GM12864 (cell line): ENCODE data around the gene IL1RL1.

Experiments
- DNase-seq: peaks from one replicate; pipeline ENCODE4 v3.0.0-alpha.2; 2011; ENCODE audit warnings: low read depth
- H3K4me3 ChIP-seq: 2 replicates; pipeline ENCODE4 v1.5.1; 2011; ENCODE audit warnings: mild to moderate bottlenecking, low read depth, low read length, control low read depth
- TF ChIP-seq, protein P1 (sequence below): IDR thresholded peaks from 2 replicates; pipeline ENCODE4 v1.5.1; 2011; ENCODE audit warnings: low read depth, mild to moderate bottlenecking, moderate library complexity, low read length, control low read depth, inconsistent platforms; ENCODE audit errors: missing control alignments

Gene IL1RL1

DNA sequence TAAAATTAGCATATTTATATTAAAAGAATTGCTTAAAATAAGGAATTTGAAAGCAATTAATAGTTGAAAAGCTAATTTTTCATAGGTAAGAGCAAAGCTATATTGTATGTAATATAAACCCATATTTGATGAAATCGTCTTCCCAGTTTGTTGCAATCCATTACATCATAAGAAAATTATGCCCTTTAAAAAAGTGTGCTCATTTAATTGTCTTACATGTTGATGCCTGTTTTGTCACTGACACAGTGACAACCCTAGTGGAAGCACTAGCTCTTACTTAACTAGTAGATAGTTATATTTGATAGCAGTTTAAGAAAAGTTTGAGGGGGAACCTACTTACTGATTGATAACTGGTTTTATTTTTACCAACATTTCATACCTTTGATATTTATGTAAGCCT lies 81.6 kb downstream of the IL1RL1 start:
- no peak for DNase-seq
- H3K4me3 ChIP-seq: no peak overlapping the region
- TF ChIP-seq, protein P1, sequence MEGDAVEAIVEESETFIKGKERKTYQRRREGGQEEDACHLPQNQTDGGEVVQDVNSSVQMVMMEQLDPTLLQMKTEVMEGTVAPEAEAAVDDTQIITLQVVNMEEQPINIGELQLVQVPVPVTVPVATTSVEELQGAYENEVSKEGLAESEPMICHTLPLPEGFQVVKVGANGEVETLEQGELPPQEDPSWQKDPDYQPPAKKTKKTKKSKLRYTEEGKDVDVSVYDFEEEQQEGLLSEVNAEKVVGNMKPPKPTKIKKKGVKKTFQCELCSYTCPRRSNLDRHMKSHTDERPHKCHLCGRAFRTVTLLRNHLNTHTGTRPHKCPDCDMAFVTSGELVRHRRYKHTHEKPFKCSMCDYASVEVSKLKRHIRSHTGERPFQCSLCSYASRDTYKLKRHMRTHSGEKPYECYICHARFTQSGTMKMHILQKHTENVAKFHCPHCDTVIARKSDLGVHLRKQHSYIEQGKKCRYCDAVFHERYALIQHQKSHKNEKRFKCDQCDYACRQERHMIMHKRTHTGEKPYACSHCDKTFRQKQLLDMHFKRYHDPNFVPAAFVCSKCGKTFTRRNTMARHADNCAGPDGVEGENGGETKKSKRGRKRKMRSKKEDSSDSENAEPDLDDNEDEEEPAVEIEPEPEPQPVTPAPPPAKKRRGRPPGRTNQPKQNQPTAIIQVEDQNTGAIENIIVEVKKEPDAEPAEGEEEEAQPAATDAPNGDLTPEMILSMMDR: no peak

DNA sequence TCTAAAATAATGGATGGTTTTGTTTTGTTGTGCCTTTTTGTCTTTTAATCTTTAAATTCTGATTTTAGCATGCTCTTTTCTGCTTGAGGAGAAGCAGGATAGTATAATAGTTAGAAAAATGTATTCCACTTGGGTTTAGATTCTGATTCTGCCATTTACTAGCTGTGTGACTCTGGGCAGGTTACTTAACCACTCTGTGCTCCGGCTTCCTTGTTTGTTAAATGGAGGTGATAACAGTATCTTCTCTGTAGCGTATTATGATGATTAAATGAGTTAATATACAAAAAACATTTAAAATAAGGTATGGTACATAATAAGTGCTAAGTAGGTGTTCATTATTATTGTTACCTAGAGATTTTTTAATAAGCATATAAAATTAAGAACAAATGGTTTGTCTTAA lies 84.6 kb downstream of the IL1RL1 start:
- TF ChIP-seq, protein P1: no peak
- H3K4me3 ChIP-seq: no peak overlapping the region
- no peak for DNase-seq

DNA sequence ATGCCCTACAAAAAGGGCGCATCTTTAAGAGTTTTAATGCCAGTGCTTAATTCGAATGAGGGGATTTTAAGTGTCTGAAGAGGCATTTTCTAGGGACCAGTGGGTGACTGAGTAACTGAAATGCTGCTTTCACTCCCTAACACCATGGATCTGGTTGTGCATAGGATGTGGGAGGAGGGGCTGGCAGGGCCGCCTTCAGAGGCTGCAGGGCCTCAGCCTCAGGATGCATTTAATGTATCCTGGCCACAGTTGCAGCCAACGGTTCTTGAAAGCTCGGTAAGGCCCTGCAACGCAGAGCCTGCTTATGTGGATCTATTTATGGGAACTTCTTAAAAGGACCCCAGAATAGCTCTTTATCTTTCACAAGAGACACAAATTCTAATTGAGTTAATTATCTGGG lies 85.8 kb downstream of the IL1RL1 start:
- no peak for DNase-seq
- H3K4me3 ChIP-seq: no peak overlapping the region
- TF ChIP-seq, protein P1: no peak

DNA sequence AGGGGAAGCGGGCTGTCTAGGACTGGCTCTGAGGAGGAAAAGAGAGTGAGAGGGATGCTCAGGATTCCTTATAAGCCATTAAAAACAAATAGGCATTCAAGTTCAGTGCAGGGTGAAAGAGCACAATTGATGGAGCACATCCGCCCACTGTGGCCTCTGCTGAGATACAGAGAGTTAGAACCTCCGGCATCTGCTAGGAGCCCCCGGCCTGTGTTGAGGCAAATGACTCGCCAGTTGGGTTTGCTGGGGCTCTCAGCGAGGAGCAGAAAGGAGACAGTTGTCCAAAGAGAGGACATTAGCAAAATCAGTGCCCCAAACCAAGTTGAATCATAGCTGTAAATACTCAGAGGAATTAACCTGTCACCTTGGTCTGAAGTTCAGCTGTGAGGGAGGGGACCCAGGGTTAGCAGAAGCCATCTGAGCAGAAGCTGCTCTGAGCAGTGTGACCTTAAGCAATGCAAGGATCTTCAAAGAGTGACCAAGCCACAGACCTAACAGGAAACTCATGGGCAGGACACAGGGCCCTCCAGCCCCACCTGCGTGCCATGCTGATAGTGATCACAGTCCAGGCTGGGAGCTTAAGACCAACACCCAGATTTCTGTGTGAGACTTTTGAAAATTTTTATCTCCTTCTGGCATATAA lies 88.3 kb downstream of the IL1RL1 start:
- TF ChIP-seq, protein P1: no peak
- H3K4me3 ChIP-seq: no peak overlapping the region
- no peak for DNase-seq

DNA sequence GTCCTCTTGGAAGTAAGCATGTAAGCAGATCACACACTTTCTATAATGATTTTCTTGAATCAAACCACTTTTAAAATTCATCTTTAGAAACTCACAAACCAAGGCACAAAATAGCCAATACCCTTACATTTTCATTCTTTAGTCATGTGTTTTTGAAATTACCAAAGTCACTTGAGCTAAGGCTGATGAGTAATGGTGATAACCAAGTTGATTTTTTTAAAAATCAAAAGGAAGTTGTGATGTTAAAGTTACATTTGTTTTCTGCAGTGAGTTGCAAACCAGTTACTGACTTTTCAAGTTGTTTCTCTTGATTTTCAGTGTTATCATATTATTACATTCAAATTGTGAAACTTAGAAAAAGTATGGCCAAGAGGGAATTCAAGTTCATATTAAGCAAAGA lies 90.1 kb downstream of the IL1RL1 start:
- H3K4me3 ChIP-seq: no peak overlapping the region
- no peak for DNase-seq
- TF ChIP-seq, protein P1: no peak
